ENCODE measurements around the gene ROBO1. TPM values are rescaled to one million over a fixed set of nuclear protein-coding genes. Genes with fewer than 3 reads are reported as not detected.
"Not testable (repeated sequence)": the region's sequence is repeated elsewhere in the genome, so short reads cannot be mapped to it uniquely, and the experiment has no call there.

The ROBO1 gene
- total and polyA plus RNA-seq, 9 donors: 26.2 to 77.2 (median 38.7) TPM

GRCh38 chr3:78683284-78683683 is 1084.5 kb downstream of the ROBO1 start:
- WGBS (ENCODE audit: insufficient coverage): no CpG with 5 or more reads among the region's 2 CpGs
- H3K9me3 ChIP-seq (replicated peaks; ENCODE audit: control insufficient read depth, low read depth, low read length): no peaks in the 10 kb centered on the region
- H3K36me3 ChIP-seq (ENCODE audit: control insufficient read depth, insufficient read depth, low read length): peaks cover 2% of the 10 kb centered on the region
- no peaks in the 10 kb centered on the region for H3K27me3 ChIP-seq (ENCODE audit: control insufficient read depth, insufficient read depth, low read length)
- H3K4me1 ChIP-seq (ENCODE audit: control insufficient read depth, insufficient read depth, low read length): no peaks in the 10 kb centered on the region
- H3K27ac ChIP-seq (ENCODE audit: low read length): no peak overlapping the region
- no peak for DNase-seq
- H3K4me3 ChIP-seq (ENCODE audit: low read length): no peak overlapping the region

GRCh38 chr3:78675119-78675805 is 1092.5 kb downstream of the ROBO1 start:
- not testable (repeated sequence) for H3K36me3 ChIP-seq (ENCODE audit: control insufficient read depth, insufficient read depth, low read length); H3K4me1 ChIP-seq (ENCODE audit: control insufficient read depth, insufficient read depth, low read length); H3K4me3 ChIP-seq (ENCODE audit: low read length); DNase-seq; H3K27ac ChIP-seq (ENCODE audit: low read length); H3K27me3 ChIP-seq (ENCODE audit: control insufficient read depth, insufficient read depth, low read length); H3K9me3 ChIP-seq (replicated peaks; ENCODE audit: control insufficient read depth, low read depth, low read length)
- WGBS (ENCODE audit: insufficient coverage): 93% methylated on average over 10 of the region's 25 CpGs

GRCh38 chr3:78670746-78671145 is 1097.1 kb downstream of the ROBO1 start:
- DNase-seq: peak; percentile 81

GRCh38 chr3:78670094-78670493 is 1097.7 kb downstream of the ROBO1 start:
- 100% methylated on average over 1 of the region's 7 CpGs for WGBS (ENCODE audit: insufficient coverage)
- Histone ChIP-seq H3K27me3 (ENCODE audit: control insufficient read depth, insufficient read depth, low read length) (no peaks in the 10 kb centered on the region), H3K9me3 (replicated peaks; ENCODE audit: control insufficient read depth, low read depth, low read length) (no peaks in the 10 kb centered on the region), H3K27ac (ENCODE audit: low read length) (no peak overlapping the region), H3K4me3 (ENCODE audit: low read length) (no peak overlapping the region), H3K36me3 (ENCODE audit: control insufficient read depth, insufficient read depth, low read length) (peaks cover 3% of the 10 kb centered on the region), H3K4me1 (ENCODE audit: control insufficient read depth, insufficient read depth, low read length) (no peaks in the 10 kb centered on the region)
- no peak for DNase-seq

More at GRCh38 chr3:78670746-78671145, 1097.1 kb downstream of the ROBO1 start:
- no peaks in the 10 kb centered on the region for H3K4me1 ChIP-seq (ENCODE audit: control insufficient read depth, insufficient read depth, low read length)
- no peak overlapping the region for H3K4me3 ChIP-seq (ENCODE audit: low read length)
- no peak overlapping the region for H3K27ac ChIP-seq (ENCODE audit: low read length)
- H3K9me3 ChIP-seq (replicated peaks; ENCODE audit: control insufficient read depth, low read depth, low read length): no peaks in the 10 kb centered on the region
- H3K27me3 ChIP-seq (ENCODE audit: control insufficient read depth, insufficient read depth, low read length): no peaks in the 10 kb centered on the region
- WGBS (ENCODE audit: insufficient coverage): no CpG with 5 or more reads among the region's 4 CpGs
- H3K36me3 ChIP-seq (ENCODE audit: control insufficient read depth, insufficient read depth, low read length): peaks cover 3% of the 10 kb centered on the region

- 100% methylated on average over 1 of the region's 2 CpGs for WGBS (ENCODE audit: insufficient coverage)
- DNase-seq: no peak
- H3K36me3 ChIP-seq (ENCODE audit: control insufficient read depth, insufficient read depth, low read length): peaks cover 3% of the 10 kb centered on the region
- no peaks in the 10 kb centered on the region for H3K9me3 ChIP-seq (replicated peaks; ENCODE audit: control insufficient read depth, low read depth, low read length)
- H3K4me3 ChIP-seq (ENCODE audit: low read length): no peak overlapping the region
- H3K4me1 ChIP-seq (ENCODE audit: control insufficient read depth, insufficient read depth, low read length): no peaks in the 10 kb centered on the region
- H3K27me3 ChIP-seq (ENCODE audit: control insufficient read depth, insufficient read depth, low read length): no peaks in the 10 kb centered on the region
- H3K27ac ChIP-seq (ENCODE audit: low read length): no peak overlapping the region
Measured at GRCh38 chr3:78668302-78668701, 1099.5 kb downstream of the ROBO1 start.

- no peak overlapping the region for H3K4me3 ChIP-seq (ENCODE audit: low read length)
- no CpG with 5 or more reads among the region's 1 CpG for WGBS (ENCODE audit: insufficient coverage)
- no peaks in the 10 kb centered on the region for H3K27me3 ChIP-seq (ENCODE audit: control insufficient read depth, insufficient read depth, low read length)
- no peak for DNase-seq
- peaks cover 3% of the 10 kb centered on the region for H3K36me3 ChIP-seq (ENCODE audit: control insufficient read depth, insufficient read depth, low read length)
- no peaks in the 10 kb centered on the region for H3K4me1 ChIP-seq (ENCODE audit: control insufficient read depth, insufficient read depth, low read length)
- no peak overlapping the region for H3K27ac ChIP-seq (ENCODE audit: low read length)
- no peaks in the 10 kb centered on the region for H3K9me3 ChIP-seq (replicated peaks; ENCODE audit: control insufficient read depth, low read depth, low read length)
Measured at GRCh38 chr3:78666470-78666800, 1101.4 kb downstream of the ROBO1 start.

GRCh38 chr3:78665776-78666469 is 1101.9 kb downstream of the ROBO1 start:
- Histone ChIP-seq H3K4me3 (ENCODE audit: low read length) (no peak overlapping the region), H3K36me3 (ENCODE audit: control insufficient read depth, insufficient read depth, low read length) (peaks cover 3% of the 10 kb centered on the region), H3K27ac (ENCODE audit: low read length) (no peak overlapping the region), H3K4me1 (ENCODE audit: control insufficient read depth, insufficient read depth, low read length) (no peaks in the 10 kb centered on the region), H3K27me3 (ENCODE audit: control insufficient read depth, insufficient read depth, low read length) (no peaks in the 10 kb centered on the region), H3K9me3 (replicated peaks; ENCODE audit: control insufficient read depth, low read depth, low read length) (no peaks in the 10 kb centered on the region)
- WGBS (ENCODE audit: insufficient coverage): 78% methylated on average over 4 of the region's 11 CpGs
- no peak for DNase-seq

- 60% methylated on average over 3 of the region's 6 CpGs for WGBS (ENCODE audit: insufficient coverage)
- H3K9me3 ChIP-seq (replicated peaks; ENCODE audit: control insufficient read depth, low read depth, low read length): no peaks in the 10 kb centered on the region
- H3K36me3 ChIP-seq (ENCODE audit: control insufficient read depth, insufficient read depth, low read length): peaks cover 3% of the 10 kb centered on the region
- peak; percentile 41 for DNase-seq
- no peak overlapping the region for H3K4me3 ChIP-seq (ENCODE audit: low read length)
- H3K27ac ChIP-seq (ENCODE audit: low read length): no peak overlapping the region
- no peaks in the 10 kb centered on the region for H3K4me1 ChIP-seq (ENCODE audit: control insufficient read depth, insufficient read depth, low read length)
- no peaks in the 10 kb centered on the region for H3K27me3 ChIP-seq (ENCODE audit: control insufficient read depth, insufficient read depth, low read length)
Measured at GRCh38 chr3:78665101-78665500, 1102.7 kb downstream of the ROBO1 start.

- no peaks in the 10 kb centered on the region for H3K4me1 ChIP-seq (ENCODE audit: control insufficient read depth, insufficient read depth, low read length)
- H3K27me3 ChIP-seq (ENCODE audit: control insufficient read depth, insufficient read depth, low read length): no peaks in the 10 kb centered on the region
- 54% methylated on average over 2 of the region's 6 CpGs for WGBS (ENCODE audit: insufficient coverage)
- H3K36me3 ChIP-seq (ENCODE audit: control insufficient read depth, insufficient read depth, low read length): no peaks in the 10 kb centered on the region
- no peaks in the 10 kb centered on the region for H3K9me3 ChIP-seq (replicated peaks; ENCODE audit: control insufficient read depth, low read depth, low read length)
- DNase-seq: peak; percentile 68
- no peak overlapping the region for H3K27ac ChIP-seq (ENCODE audit: low read length)
- H3K4me3 ChIP-seq (ENCODE audit: low read length): no peak overlapping the region
Measured at GRCh38 chr3:78660957-78661356, 1106.8 kb downstream of the ROBO1 start.

GRCh38 chr3:78659386-78659987 is 1108.3 kb downstream of the ROBO1 start:
- Histone ChIP-seq H3K27ac (ENCODE audit: low read length) (no peak overlapping the region), H3K9me3 (replicated peaks; ENCODE audit: control insufficient read depth, low read depth, low read length) (no peaks in the 10 kb centered on the region), H3K4me1 (ENCODE audit: control insufficient read depth, insufficient read depth, low read length) (no peaks in the 10 kb centered on the region), H3K4me3 (ENCODE audit: low read length) (no peak overlapping the region), H3K36me3 (ENCODE audit: control insufficient read depth, insufficient read depth, low read length) (no peaks in the 10 kb centered on the region), H3K27me3 (ENCODE audit: control insufficient read depth, insufficient read depth, low read length) (no peaks in the 10 kb centered on the region)
- no CpG with 5 or more reads among the region's 6 CpGs for WGBS (ENCODE audit: insufficient coverage)
- DNase-seq: peak; percentile 57
